Measurements from ENCODE around the gene ELF5.

Gene ELF5

GRCh38 chr11:34523053-34523452 is 9.5 kb upstream of the ELF5 start:
- Histone ChIP-seq H3K27me3 (ENCODE audit: low read length) (no peaks in the 10 kb centered on the region), H3K79me2 (ENCODE audit: insufficient read depth, low read length) (no peaks in the 10 kb centered on the region), H3K27ac (ENCODE audit: low read depth, low read length) (no peak overlapping the region), H3K9ac (ENCODE audit: low read length) (no peak overlapping the region), H4K20me1 (ENCODE audit: low read depth, low read length) (no peaks in the 10 kb centered on the region), H2AFZ (ENCODE audit: low read depth, low read length, severe bottlenecking) (no peak overlapping the region), H3K9me2 (replicated peaks; ENCODE audit: insufficient read depth, low read length) (no peaks in the 10 kb centered on the region), H3K4me3 (ENCODE audit: insufficient read depth, low read length, poor library complexity, severe bottlenecking) (no peak overlapping the region), H3K4me2 (ENCODE audit: low read depth, low read length, poor library complexity, severe bottlenecking) (no peak overlapping the region), H3K9me3 (ENCODE audit: insufficient read depth, low read length) (no peaks in the 10 kb centered on the region), H3F3A (ENCODE audit: insufficient read depth) (no peaks in the 10 kb centered on the region), H3K36me3 (ENCODE audit: low read length) (no peaks in the 10 kb centered on the region)
- no peak for TF ChIP-seq EZH2phosphoT487 (conservative IDR thresholded peaks at IDR 0.05; ENCODE audit: low read length)
- TF ChIP-seq, protein P1, sequence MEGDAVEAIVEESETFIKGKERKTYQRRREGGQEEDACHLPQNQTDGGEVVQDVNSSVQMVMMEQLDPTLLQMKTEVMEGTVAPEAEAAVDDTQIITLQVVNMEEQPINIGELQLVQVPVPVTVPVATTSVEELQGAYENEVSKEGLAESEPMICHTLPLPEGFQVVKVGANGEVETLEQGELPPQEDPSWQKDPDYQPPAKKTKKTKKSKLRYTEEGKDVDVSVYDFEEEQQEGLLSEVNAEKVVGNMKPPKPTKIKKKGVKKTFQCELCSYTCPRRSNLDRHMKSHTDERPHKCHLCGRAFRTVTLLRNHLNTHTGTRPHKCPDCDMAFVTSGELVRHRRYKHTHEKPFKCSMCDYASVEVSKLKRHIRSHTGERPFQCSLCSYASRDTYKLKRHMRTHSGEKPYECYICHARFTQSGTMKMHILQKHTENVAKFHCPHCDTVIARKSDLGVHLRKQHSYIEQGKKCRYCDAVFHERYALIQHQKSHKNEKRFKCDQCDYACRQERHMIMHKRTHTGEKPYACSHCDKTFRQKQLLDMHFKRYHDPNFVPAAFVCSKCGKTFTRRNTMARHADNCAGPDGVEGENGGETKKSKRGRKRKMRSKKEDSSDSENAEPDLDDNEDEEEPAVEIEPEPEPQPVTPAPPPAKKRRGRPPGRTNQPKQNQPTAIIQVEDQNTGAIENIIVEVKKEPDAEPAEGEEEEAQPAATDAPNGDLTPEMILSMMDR (IDR thresholded peaks at IDR 0.05; ENCODE audit: insufficient read depth, low read length, poor library complexity, severe bottlenecking): no peak

DNA sequence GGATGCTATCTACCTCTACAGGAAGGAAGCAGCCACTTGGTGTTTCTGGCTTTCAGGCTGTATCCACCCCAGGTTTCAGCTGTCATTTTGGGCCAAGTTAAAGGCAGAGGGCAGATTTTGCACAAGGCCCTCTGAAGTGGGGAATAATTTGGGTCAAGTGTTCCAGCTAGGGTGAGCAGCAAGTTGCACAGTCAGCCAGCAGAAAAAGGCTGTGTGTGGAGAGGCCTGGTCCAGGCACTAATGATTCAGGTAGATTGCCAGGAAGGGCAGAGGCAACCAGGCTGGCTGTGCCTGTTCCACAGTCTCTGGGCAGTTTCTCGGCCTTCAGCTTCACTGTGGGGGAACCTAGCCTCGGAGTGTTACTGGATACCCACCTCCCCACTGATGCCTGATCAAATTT is 8.6 kb upstream of the ELF5 start:
- no peak for TF ChIP-seq EZH2phosphoT487 (conservative IDR thresholded peaks at IDR 0.05; ENCODE audit: low read length)
- TF ChIP-seq, protein P1 (IDR thresholded peaks at IDR 0.05; ENCODE audit: insufficient read depth, low read length, poor library complexity, severe bottlenecking): no peak
- H3K79me2 ChIP-seq (ENCODE audit: insufficient read depth, low read length): no peaks in the 10 kb centered on the region
- no peak overlapping the region for H3K4me2 ChIP-seq (ENCODE audit: low read depth, low read length, poor library complexity, severe bottlenecking)
- no peaks in the 10 kb centered on the region for H3K27me3 ChIP-seq (ENCODE audit: low read length)
- no peaks in the 10 kb centered on the region for H4K20me1 ChIP-seq (ENCODE audit: low read depth, low read length)
- no peak overlapping the region for H2AFZ ChIP-seq (ENCODE audit: low read depth, low read length, severe bottlenecking)
- no peak overlapping the region for H3K27ac ChIP-seq (ENCODE audit: low read depth, low read length)
- H3K36me3 ChIP-seq (ENCODE audit: low read length): no peaks in the 10 kb centered on the region
- no peaks in the 10 kb centered on the region for H3K9me3 ChIP-seq (ENCODE audit: insufficient read depth, low read length)
- no peaks in the 10 kb centered on the region for H3K9me2 ChIP-seq (replicated peaks; ENCODE audit: insufficient read depth, low read length)
- H3K4me3 ChIP-seq (ENCODE audit: insufficient read depth, low read length, poor library complexity, severe bottlenecking): no peak overlapping the region
- no peaks in the 10 kb centered on the region for H3F3A ChIP-seq (ENCODE audit: insufficient read depth)
- no peak overlapping the region for H3K9ac ChIP-seq (ENCODE audit: low read length)

GRCh38 chr11:34521265-34521664 is 7.7 kb upstream of the ELF5 start:
- no peak overlapping the region for H3K4me3 ChIP-seq (ENCODE audit: insufficient read depth, low read length, poor library complexity, severe bottlenecking)

More at GRCh38 chr11:34521265-34521664, 7.7 kb upstream of the ELF5 start:
- no peaks in the 10 kb centered on the region for H3K79me2 ChIP-seq (ENCODE audit: insufficient read depth, low read length)
- H3F3A ChIP-seq (ENCODE audit: insufficient read depth): no peaks in the 10 kb centered on the region
- no peak overlapping the region for H3K4me2 ChIP-seq (ENCODE audit: low read depth, low read length, poor library complexity, severe bottlenecking)
- TF ChIP-seq, protein P1 (IDR thresholded peaks at IDR 0.05; ENCODE audit: insufficient read depth, low read length, poor library complexity, severe bottlenecking): no peak
- TF ChIP-seq EZH2phosphoT487 (conservative IDR thresholded peaks at IDR 0.05; ENCODE audit: low read length): no peak
- H3K9me2 ChIP-seq (replicated peaks; ENCODE audit: insufficient read depth, low read length): no peaks in the 10 kb centered on the region
- no peak overlapping the region for H3K27ac ChIP-seq (ENCODE audit: low read depth, low read length)
- no peaks in the 10 kb centered on the region for H3K36me3 ChIP-seq (ENCODE audit: low read length)
- no peaks in the 10 kb centered on the region for H3K9me3 ChIP-seq (ENCODE audit: insufficient read depth, low read length)
- no peaks in the 10 kb centered on the region for H3K27me3 ChIP-seq (ENCODE audit: low read length)
- H2AFZ ChIP-seq (ENCODE audit: low read depth, low read length, severe bottlenecking): no peak overlapping the region
- no peaks in the 10 kb centered on the region for H4K20me1 ChIP-seq (ENCODE audit: low read depth, low read length)
- H3K9ac ChIP-seq (ENCODE audit: low read length): no peak overlapping the region
